HG03520 (cell line): ENCODE measurements around the gene PRICKLE3.

Experiments
- ATAC-seq: cut with Tn5 transposase; IDR thresholded peaks from one replicate; pipeline ENCODE4 v1.9.1; 2021; ENCODE audit warnings: mild to moderate bottlenecking, moderate library complexity; ENCODE audit not compliant: unreplicated experiment

PRICKLE3 gene

GRCh38 chrX:49206543-49206942 is 20.4 kb upstream of the PRICKLE3 start:
- ATAC-seq: no peak

DNA sequence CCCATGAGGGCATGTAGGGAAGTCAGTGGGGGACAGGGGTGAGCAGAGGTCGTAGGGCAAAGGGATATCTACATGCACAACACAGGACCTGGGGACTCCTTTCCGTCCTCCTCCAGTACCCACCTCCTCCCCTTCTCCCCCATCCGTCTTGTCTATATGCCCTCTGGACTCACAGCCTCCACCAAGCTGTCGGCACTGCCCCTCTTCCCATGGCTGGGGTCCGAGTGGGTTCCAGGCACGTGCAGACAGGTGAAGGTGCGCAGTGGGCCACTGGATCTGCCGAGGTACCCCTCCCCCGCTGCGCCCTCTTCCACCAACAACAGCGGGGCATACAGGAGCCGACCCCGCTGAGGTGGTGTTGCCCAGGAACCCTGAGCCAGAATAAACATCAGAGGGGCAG is 19.3 kb upstream of the PRICKLE3 start:
- no peak for ATAC-seq

DNA sequence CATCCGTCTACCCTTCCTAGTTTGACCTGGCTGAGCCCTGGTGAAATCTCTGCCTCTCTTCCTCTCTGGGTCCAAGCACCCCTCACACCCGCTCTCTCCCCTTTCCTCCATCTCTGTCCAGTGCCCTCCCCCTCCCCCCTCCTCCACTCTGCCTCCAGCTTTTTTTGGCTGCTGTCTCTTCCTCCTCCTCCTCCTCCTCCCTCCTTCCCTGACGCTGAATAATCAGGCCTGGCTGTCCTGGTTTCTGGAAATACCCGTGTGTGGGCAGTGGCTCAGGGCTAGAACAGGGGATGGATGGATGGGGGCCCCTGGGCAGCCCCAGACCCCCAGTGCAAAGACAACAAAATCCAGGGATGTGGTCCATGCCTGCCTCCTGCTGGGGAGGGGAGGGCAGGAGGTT is 18.5 kb upstream of the PRICKLE3 start:
- no peak for ATAC-seq

DNA sequence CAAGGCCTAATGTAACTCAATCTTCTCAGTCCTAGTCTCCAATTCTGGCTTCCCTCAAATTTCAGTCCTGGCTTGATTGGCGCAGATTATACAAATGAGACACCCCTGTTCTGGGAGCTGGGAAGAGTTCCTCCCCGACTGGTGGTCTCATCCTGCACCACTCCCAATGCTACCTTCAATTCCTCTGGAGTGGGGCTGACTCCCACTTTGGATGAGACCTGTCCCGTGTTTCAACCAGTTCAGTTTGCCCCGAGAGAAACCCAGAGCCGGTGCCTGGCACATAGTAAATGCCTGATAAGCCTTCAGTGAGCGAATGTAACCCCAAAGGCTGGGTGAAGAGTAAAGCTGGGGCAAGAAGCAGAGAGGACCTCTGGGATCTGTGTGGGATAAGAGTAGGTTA is 17.8 kb upstream of the PRICKLE3 start:
- ATAC-seq: no peak

DNA sequence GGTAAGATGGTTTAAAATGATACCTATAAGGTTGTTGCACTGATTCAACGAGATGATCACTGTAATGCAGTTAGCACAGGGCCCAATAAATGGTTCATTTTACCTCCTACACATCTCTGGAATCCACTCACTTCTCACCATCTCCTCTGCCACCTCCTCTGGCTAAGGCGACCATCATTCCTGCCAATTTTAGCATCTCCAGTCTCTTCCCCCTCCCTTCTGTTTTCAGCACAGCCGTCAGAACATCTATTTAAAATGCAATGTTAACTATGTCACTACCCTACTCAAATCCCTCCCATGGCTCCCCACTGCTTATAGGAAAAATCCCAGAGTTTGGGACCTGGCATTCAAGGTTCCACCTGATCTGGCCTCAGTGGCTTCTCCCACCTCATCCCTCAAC is 17.4 kb upstream of the PRICKLE3 start:
- no peak for ATAC-seq

GRCh38 chrX:49202022-49202421 is 15.8 kb upstream of the PRICKLE3 start:
- no peak for ATAC-seq

DNA sequence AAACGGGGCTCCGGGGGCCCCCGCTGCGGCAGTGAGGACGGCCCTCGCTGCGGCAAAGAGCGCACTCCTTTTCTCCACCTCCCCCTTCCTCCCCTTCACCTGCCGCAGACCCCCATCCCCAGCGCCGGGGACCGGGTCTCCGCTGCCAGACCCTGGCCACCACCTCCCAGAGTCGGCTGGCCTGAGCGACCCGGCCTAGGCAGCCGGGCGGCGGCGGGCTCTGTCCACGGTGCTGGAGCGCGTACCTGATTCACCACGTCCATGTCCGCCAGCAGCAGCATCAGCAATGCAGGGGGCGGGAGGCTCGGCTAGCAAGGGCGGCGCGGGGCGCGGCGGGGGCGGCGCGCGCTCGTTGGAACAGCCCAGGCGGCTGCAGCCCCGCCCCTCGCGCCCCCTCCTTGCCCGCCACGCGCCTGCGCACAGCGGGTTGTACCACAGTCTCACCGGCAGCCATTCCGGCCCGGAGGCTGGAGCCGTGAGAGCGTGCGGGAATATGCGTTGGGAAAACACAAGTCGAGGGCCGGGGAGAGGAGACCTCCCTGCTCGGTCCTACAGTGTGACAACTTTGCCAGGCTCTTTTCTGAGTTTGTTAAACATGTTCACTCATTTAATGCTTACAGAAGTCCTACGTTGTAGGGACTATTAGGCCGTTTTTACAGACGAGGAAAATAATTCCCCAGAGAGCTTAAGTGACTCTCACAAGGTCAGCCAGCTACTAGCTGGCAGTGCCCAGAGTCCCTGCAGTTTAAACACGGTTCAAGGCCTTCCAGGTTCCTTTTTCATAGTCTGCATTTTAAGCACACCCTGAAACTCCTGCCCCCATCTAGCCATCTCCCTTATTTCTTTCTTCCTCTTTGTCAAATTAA is 14.0 kb upstream of the PRICKLE3 start, which contains the start of gene SYP:
Gene SYP (minus strand): TSS at position 288 of the 866 bp plus-strand sequence. CDS start 7 bp downstream, at position 281.
- ATAC-seq: peak; percentile 88

- ATAC-seq: no peak
Measured at GRCh38 chrX:49199315-49199595, 13.1 kb upstream of the PRICKLE3 start.

DNA sequence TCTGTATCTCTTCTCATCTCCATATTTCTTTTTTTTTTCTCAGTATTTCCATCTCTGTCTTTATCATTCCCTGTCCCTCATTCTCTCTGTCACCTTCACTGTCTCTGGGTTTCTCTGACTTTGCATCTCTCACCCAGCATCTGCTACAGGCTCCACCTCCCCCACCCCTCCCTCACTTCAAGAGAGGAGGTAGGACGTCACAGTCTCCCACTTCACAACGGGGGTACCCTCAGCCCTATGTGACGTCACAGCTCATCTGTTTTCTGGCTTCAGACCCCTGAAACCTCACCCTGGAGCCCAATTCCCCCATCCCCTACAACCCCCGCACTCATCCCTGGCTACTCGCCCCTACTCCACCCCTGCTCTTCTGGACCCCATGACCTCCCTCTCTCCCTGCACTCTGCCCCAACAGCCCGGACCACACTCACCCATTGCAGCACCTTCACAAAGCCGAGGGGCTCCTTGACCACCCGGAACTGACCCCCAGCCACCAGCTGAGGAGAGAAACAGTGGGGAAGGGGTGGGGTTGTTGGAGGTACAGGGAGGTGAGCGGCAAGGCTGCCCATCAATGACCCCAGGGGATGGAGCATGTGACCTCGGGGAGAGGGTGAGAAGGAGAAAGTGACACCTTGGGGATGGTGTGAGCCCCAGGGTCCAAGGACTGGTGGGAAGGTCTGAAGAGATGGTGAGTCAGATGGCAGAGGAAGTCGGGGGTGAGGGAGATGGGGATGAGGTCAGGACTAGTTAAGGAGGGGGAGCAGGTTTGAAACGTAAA is 12.6 kb upstream of the PRICKLE3 start:
- ATAC-seq: no peak

- no peak for ATAC-seq
Measured at GRCh38 chrX:49197543-49198087, 11.4 kb upstream of the PRICKLE3 start.

GRCh38 chrX:49193542-49193964 is 7.4 kb upstream of the PRICKLE3 start:
- no peak for ATAC-seq

- ATAC-seq: no peak
Measured at GRCh38 chrX:49192722-49193328, 6.7 kb upstream of the PRICKLE3 start.

DNA sequence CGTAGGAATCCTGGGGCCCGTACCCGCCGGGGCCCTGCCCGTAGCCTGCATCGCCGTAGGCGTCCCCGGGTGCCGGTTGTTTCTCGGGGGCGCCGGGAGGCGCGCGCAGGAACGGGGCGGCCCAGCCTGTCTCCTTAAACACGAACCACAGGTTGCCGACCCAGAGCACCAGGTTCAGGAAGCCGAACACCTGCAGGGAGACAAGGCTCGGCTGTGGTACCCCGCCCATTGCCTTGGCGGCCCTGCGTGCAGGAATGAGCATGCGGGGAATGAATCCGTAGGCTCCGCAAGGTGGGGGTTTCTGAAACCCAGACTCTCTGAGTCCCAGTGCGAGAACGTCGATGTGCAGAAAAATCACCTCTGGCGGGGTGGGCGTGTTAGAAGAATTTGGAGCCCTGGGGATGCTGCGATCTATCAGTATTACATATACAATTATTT is 5.4 kb upstream of the PRICKLE3 start:
- peak; percentile 8 for ATAC-seq

DNA sequence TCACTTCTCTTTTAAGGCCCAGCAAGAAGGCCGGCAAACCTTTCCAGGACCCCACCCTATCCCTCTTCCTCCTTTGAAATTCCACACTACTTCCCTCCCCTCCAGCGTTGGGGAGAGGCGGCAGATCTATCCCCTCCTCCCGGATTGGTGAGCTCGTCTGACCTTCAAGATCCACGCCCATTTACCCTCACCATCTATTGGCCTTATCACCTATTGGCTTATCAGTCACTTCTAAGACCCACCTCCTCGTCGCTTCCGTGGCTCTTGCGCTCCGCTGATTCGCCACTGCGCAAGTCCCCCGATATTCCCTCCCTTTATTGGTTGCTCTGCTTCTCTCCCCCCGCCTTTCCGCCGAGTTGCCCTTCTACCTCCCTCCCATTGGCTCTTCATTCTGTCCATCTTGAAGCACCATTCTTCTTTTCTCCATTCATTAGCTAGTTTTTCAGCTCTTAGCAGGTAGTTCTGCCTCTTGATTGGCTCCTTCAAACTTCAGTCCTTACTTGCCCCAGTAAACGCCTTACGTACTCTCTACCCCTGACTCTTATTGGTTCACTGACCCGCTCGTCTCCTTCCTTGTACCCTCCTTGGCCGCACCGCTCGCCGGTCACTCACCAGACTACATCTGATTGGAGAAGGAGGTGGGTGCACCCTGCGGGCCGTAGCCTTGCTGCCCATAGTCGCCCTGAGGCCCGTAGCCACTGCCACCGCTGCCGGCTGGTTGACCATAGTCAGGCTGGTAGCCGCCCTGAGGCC is 4.8 kb upstream of the PRICKLE3 start:
- ATAC-seq: peak; percentile 89

GRCh38 chrX:49189606-49190005 is 3.4 kb upstream of the PRICKLE3 start:
- ATAC-seq: no peak

- ATAC-seq: no peak
Measured at GRCh38 chrX:49188468-49189076, 2.4 kb upstream of the PRICKLE3 start.

DNA sequence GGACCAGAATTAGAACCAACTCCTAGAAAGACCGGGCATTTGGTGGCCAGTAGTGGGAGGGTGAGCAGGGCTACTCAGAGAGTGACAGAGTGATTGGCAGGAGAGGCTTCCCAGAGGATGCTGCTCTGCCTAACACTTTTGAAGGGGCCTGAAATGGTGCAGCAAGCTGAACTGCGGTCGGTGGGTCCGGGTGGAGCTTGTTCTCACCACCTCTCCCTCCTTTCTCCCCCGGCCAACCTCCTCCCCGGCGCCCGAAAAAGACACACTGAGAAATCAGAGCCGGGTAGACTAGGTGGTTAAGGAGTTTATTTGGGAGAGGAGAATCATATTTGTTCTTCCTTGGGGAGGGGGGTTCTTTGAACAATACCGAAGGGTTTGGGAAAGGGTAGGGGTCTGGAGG is 1.4 kb upstream of the PRICKLE3 start:
- ATAC-seq: no peak

GRCh38 chrX:49187028-49187394 is 838 bp upstream of the PRICKLE3 start:
- no peak for ATAC-seq

DNA sequence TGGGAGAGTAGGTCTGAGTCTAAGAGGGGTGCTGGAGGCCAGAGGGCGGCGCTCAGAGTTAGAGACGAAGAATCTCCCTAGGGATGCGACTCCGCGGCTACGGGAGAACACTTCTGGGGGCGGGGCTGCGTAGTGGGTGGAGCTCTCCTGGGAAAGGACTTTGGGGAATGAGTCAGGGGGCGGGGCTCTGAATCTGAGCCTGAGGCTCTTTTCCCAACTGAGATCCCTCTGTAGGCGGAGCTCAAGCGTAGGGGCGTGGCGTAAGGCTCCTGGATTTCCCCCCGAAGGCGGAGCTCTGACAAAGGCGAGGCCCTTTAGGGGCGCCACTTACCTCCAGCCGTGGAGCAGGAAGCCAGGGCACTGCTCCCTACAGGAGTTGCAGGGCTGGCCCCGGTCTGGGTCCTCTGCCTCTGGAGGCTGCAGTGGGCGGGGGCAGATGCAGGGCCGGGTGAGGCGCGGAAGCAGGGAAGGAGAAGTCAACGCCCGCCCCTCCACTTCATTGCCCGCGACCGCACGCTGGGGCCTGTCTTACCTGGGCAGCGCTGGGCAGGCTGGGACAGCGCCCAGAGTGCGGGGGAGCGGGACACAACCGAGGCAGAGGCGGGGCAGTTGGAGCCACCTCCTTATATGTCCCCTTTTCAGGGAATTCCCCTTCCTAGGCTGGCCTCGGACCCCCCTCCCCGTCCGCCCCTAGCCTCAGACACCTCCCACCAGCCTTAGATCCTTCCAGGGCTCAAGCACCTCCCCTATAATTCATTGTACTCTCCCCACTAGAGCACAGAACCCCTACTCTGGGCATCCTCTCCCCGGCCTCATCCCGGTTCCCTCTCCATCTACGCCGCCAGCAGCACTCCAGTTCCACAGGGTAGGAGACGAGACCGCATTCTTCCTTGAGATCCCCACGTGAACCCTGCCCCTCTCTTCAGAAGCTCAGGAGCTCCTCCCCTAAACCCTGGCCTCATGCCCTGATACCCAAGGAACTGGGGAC is 1.6 kb downstream of the PRICKLE3 start:
- ATAC-seq: no peak
